BJ (cell line): ENCODE measurements around the gene SLC25A29. TPM values are rescaled to one million over a fixed set of nuclear protein-coding genes. Genes with fewer than 3 reads are reported as not detected.

Experiments used
- CTCF ChIA-PET: fragments of 350-600 bp; formaldehyde crosslinking; extraction: SDS; loops from one replicate; lab custom pipeline; 2021; ENCODE audit warnings: antibody characterized with exemption, inconsistent platforms; lab: Yijun Ruan, JAX
- POLR2A ChIA-PET: fragments of 300-600 bp; sonication (Branson Sonifier 250); formaldehyde crosslinking; extraction: SDS; loops from one replicate; lab custom pipeline; 2021; ENCODE audit warnings: antibody characterized with exemption; lab: Charles Lee
- DNase-seq: peaks from one replicate; pipeline ENCODE4 v3.0.0-alpha.2; 2011; ENCODE audit warnings: low read depth
- H3K27me3 ChIP-seq: 2 replicates; pipeline ENCODE4 v1.6.0; 2011; ENCODE audit warnings: low read length; ENCODE audit not compliant: control insufficient read depth, insufficient read depth
- H3K36me3 ChIP-seq: 2 replicates; pipeline ENCODE4 v1.5.1; 2011; ENCODE audit warnings: low read length; ENCODE audit not compliant: control insufficient read depth, insufficient read depth
- H3K4me3 ChIP-seq: 2 replicates; pipeline ENCODE4 v1.5.1; 2011; ENCODE audit warnings: low read depth, mild to moderate bottlenecking, control low read depth, low read length
- CTCF ChIP-seq: IDR thresholded peaks from 2 replicates; pipeline ENCODE4 v1.5.1; 2011; ENCODE audit warnings: low read depth, mild to moderate bottlenecking, control low read depth, inconsistent platforms, low read length, moderate library complexity; ENCODE audit not compliant: insufficient read depth
- polyA plus RNA-seq: library from polyadenylated mRNA; depleted of rRNA; stranded (reverse); fragments of >200 nt; gene quantifications from 2 replicates; pipeline ENCODE4 v1.2.3, GENCODE V29; 2011

Gene SLC25A29
- polyA plus RNA-seq, 1 experiment, result 16.4 TPM

GRCh38 chr14:100292776-100293461 is 13.3 kb downstream of the SLC25A29 start:
- no peaks in the 10 kb centered on the region for H3K27me3 ChIP-seq
- no peak overlapping the region for H3K4me3 ChIP-seq
- TF ChIP-seq CTCF, result no peak
- H3K36me3 ChIP-seq, result peaks cover 6% of the 10 kb centered on the region
- CTCF ChIA-PET, result interaction anchor here (1.4 to 4.7 kb wide), 2 partner anchors 10 to 14 kb away, joined by 4 to 15 read pairs; no protein-coding TSS in a partner anchor
- POLR2A ChIA-PET, result no interaction called here
- no peak for DNase-seq

GRCh38 chr14:100292301-100292775 is 13.9 kb downstream of the SLC25A29 start:
- Histone ChIP-seq H3K36me3 (peaks cover 6% of the 10 kb centered on the region), H3K27me3 (no peaks in the 10 kb centered on the region), H3K4me3 (no peak overlapping the region)
- no peak for DNase-seq
- TF ChIP-seq CTCF, result no peak
- POLR2A ChIA-PET, result no interaction called here
- CTCF ChIA-PET, result interaction anchor here (1.4 to 4.7 kb wide), 2 partner anchors 11 to 13 kb away, joined by 4 to 15 read pairs; no protein-coding TSS in a partner anchor

GRCh38 chr14:100291305-100292075 is 14.8 kb downstream of the SLC25A29 start:
- ChIA-PET CTCF (interaction anchor here (4.7 kb wide), 1 partner anchor 12 kb away, joined by 15 read pairs; no protein-coding TSS in a partner anchor), POLR2A (no interaction called here)
- TF ChIP-seq CTCF, result no peak

DNA sequence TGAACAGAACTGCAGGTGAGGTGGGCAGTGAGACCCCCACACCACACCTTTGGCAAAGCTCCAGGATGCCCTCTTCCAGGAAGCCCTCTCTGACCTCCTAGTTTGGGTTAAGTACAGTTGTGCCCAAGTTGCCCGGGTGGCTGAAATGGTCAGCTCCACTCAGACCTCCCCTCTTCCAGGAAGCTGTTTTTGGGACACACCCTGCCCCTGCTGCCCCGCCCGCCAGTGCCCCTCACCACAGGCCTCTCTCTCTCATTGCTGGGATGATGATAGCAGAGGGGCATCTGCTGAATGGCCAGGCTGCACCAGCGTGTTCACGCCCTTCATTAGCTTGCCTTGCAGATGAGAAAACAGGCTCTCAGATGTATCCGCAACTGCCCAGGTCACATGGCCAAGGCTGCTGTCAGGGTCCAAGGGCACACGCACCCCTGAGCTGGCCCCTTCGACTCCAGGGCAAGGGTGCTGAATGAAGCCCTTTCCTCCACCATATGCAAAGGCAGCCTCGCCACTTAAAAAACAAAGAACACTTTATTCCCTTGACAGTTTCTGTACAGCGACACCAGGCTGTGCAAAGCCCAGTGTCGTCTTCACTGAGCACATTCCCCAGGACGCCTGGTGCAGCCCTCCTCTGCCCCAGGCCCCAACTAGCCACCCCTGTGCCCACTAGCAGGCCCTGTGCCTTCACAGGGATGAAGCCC is 15.5 kb downstream of the SLC25A29 start:
- CTCF ChIA-PET, result interaction anchor here (4.7 kb wide), 1 partner anchor 12 kb away, joined by 15 read pairs; no protein-coding TSS in a partner anchor
- no peak for DNase-seq
- Histone ChIP-seq H3K36me3 (peaks cover 6% of the 10 kb centered on the region), H3K4me3 (no peak overlapping the region), H3K27me3 (no peaks in the 10 kb centered on the region)
- no peak for TF ChIP-seq CTCF
- POLR2A ChIA-PET, result no interaction called here

More at GRCh38 chr14:100291305-100292075, 14.8 kb downstream of the SLC25A29 start:
- H3K36me3 ChIP-seq, result peaks cover 6% of the 10 kb centered on the region
- H3K4me3 ChIP-seq, result no peak overlapping the region
- no peak for DNase-seq
- no peaks in the 10 kb centered on the region for H3K27me3 ChIP-seq
